B cell (primary cell): ENCODE results near the gene PFDN5. TPM values are rescaled to one million over a fixed set of nuclear protein-coding genes. Genes with fewer than 3 reads are reported as not detected.

Experiments used
- ATAC-seq: fragments of 200-7000 bp; cut with Tn5 transposase; one replicate; pipeline ENCODE4 v1.10.0; 2021; ENCODE audit warnings: low read depth, mild to moderate bottlenecking, moderate number of reproducible peaks, moderate library complexity
- CTCF ChIA-PET: fragments of 350-600 bp; sonication (Branson Sonifier 250); formaldehyde crosslinking; loops from one replicate; lab custom pipeline; 2021; ENCODE audit warnings: antibody characterized with exemption, inconsistent platforms; lab: Charles Lee
- POLR2A ChIA-PET: fragments of 350-600 bp; sonication (Branson Sonifier 250); formaldehyde crosslinking; loops from one replicate; lab custom pipeline; 2021; ENCODE audit warnings: antibody characterized with exemption; lab: Charles Lee
- DNase-seq: peaks from one replicate; pipeline ENCODE4 v3.0.0; 2013
- H2AFZ ChIP-seq: 2 replicates; pipeline ENCODE4 v1.6.1; 2012; ENCODE audit warnings: mild to moderate bottlenecking, low read depth, low read length; ENCODE audit not compliant: insufficient read depth, poor library complexity, severe bottlenecking
- H3K27ac ChIP-seq, 2 donors: 1 replicate in 1 of 2; 2 replicates in 1 of 2; pipeline ENCODE4 v1.5.1; 2012 to 2013; ENCODE audit warnings: low read length in 2 of 2, mild to moderate bottlenecking in 2 of 2, moderate library complexity in 1 of 2
- H3K27me3 ChIP-seq, 4 experiments: fragments of 200-600 bp in 1 of 4; sonication (generic) in 1 of 4; replicated peaks in 1 of 4; 1 replicate in 2 of 4; 2 replicates in 2 of 4; pipeline versions ENCODE4 v1.6.1 to v1.7.0; 2013 to 2016; ENCODE audit warnings: low read length in 3 of 4, mild to moderate bottlenecking in 2 of 4, mixed read lengths in 1 of 4, moderate library complexity in 1 of 4; ENCODE audit not compliant: insufficient read depth in 4 of 4, control insufficient read depth in 3 of 4; ENCODE audit errors: control extremely low read depth in 1 of 4
- H3K36me3 ChIP-seq, 2 experiments: replicated peaks in 1 of 2; 1 replicate in 1 of 2; 2 replicates in 1 of 2; pipeline versions ENCODE4 v1.6.1 to v1.7.1; 2013; ENCODE audit warnings: low read length in 1 of 2; ENCODE audit not compliant: insufficient read depth in 2 of 2, control insufficient read depth in 1 of 2; ENCODE audit errors: control extremely low read depth in 1 of 2, extremely low read depth in 1 of 2
- H3K4me1 ChIP-seq, 2 donors: fragments of 200-600 bp in 1 of 2; sonication (generic) in 1 of 2; 1 replicate in 1 of 2; 2 replicates in 1 of 2; pipeline versions ENCODE4 v1.5.1 to v1.6.1; 2013 to 2017; ENCODE audit warnings: low read length in 2 of 2; ENCODE audit not compliant: control insufficient read depth in 2 of 2, insufficient read depth in 2 of 2
- H3K4me2 ChIP-seq: replicated peaks from 2 replicates; pipeline ENCODE3; 2012; ENCODE audit warnings: mild to moderate bottlenecking, low read depth, low read length; ENCODE audit not compliant: poor library complexity, severe bottlenecking
- H3K4me3 ChIP-seq, 5 experiments: fragments of 200-600 bp in 1 of 5; sonication (generic) in 1 of 5; 1 replicate in 3 of 5; 2 replicates in 2 of 5; pipeline versions ENCODE4 v1.5.1 to v1.7.0; 2011 to 2016; ENCODE audit warnings: low read length in 4 of 5, mild to moderate bottlenecking in 4 of 5, low read depth in 2 of 5, control low read depth in 1 of 5, moderate library complexity in 1 of 5; ENCODE audit not compliant: insufficient read depth in 1 of 5; ENCODE audit errors: control extremely low read depth in 1 of 5, extremely low read depth in 1 of 5
- H3K79me2 ChIP-seq: fragments of 200-600 bp; sonication (generic); one replicate; pipeline ENCODE4 v1.6.0; 2016; ENCODE audit warnings: low read length; ENCODE audit not compliant: control insufficient read depth, insufficient read depth
- H3K9ac ChIP-seq: fragments of 200-600 bp; sonication (generic); 2 replicates; pipeline ENCODE4 v1.6.1; 2017; ENCODE audit warnings: mild to moderate bottlenecking, low read length, moderate library complexity
- H3K9me3 ChIP-seq, 3 donors: one replicate each; pipeline versions ENCODE4 v1.6.1 to v1.7.1; 2013; ENCODE audit warnings: low read length in 2 of 3; ENCODE audit not compliant: control insufficient read depth in 2 of 3, insufficient read depth in 1 of 3; ENCODE audit errors: control extremely low read depth in 1 of 3
- H4K20me1 ChIP-seq: 2 replicates; pipeline ENCODE4 v1.6.0; 2012; ENCODE audit warnings: mild to moderate bottlenecking, low read length; ENCODE audit not compliant: insufficient read depth, control insufficient read depth, poor library complexity, severe bottlenecking
- H3K27ac Mint-ChIP-seq: one replicate; pipeline ENCODE4 v1.8.0; 2021; ENCODE audit warnings: mixed read lengths
- H3K27me3 Mint-ChIP-seq: one replicate; pipeline ENCODE4 v1.8.0; 2021; ENCODE audit warnings: mixed read lengths
- H3K4me1 Mint-ChIP-seq: one replicate; pipeline ENCODE4 v1.8.0; 2021; ENCODE audit warnings: mixed read lengths
- H3K4me3 Mint-ChIP-seq: one replicate; pipeline ENCODE4 v1.8.0; 2021; ENCODE audit warnings: mixed read lengths
- H3K9me3 Mint-ChIP-seq: one replicate; pipeline ENCODE4 v1.8.0; 2022; ENCODE audit warnings: mixed read lengths; ENCODE audit not compliant: insufficient read depth
- EZH2 ChIP-seq: IDR thresholded peaks from 2 replicates; pipeline ENCODE4 v1.6.1; 2012; ENCODE audit warnings: borderline replicate concordance, low read depth, mild to moderate bottlenecking, moderate library complexity, low read length; ENCODE audit not compliant: insufficient read depth, poor library complexity, severe bottlenecking
- WGBS: methylation state at CpG from one replicate; pipeline ENCODE4 v1.1.5; 2013; ENCODE audit warnings: missing lambda C conversion rate; ENCODE audit not compliant: insufficient coverage; 5-methylcytosine and 5-hydroxymethylcytosine counted together
- intact Hi-C: fragments of 100-400 bp; cut with micrococcal nuclease; formaldehyde crosslinking; loops from one replicate; pipeline ENCODE4 v1.10.0; 2022
- polyA plus RNA-seq: library from polyadenylated mRNA; depleted of rRNA; stranded (reverse); fragments of >200 nt; gene quantifications from 2 replicates; pipeline ENCODE4 v1.2.3, GENCODE V29; 2012
- total RNA-seq, 2 donors: library from RNA; stranded (reverse); fragments of 120-200 nt in 1 of 2; gene quantifications; 1 replicate in 1 of 2; 2 replicates in 1 of 2; pipeline versions ENCODE4 v1.2.3 to v1.2.4, GENCODE V29; 2013 to 2022
- TF ChIP-seq, protein P1 (sequence below): fragments of 200-600 bp; IDR thresholded peaks from one replicate; pipeline ENCODE4 v1.8.0; 2022; ENCODE audit warnings: antibody characterized with exemption, mild to moderate bottlenecking

The PFDN5 gene
- total and polyA plus RNA-seq, 2 donors (not counting 1 experiment from before 2014, with no cell fraction given), result 654 to 1,584 TPM

DNA sequence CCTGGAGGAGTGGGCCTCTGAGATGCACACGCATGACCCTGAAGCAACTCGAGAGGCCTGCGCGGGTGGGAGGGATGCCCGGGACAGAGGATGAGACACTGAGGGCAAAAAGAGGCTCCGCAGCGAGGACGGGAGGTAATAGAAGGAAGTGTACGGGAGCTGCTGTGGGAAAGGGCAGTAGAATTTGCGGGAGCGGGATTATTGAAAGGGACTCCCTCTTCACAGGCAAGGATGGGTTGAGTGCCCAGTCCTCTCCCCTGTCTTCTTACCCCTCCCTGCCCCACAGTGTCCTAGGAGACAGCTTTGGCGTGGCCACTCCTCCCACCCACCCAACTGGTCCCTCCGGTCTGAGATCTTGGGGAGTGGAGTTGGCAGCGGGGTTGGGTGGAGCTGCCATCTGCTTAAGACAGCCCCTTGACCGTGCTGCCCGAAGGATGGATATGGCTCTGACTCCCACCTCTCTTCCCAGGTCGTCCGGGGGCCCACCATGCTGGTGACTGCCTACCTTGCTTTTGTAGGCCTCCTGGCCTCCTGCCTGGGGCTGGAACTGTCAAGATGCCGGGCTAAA is 42.9 kb upstream of the PFDN5 start:
- Histone ChIP-seq H3K79me2 (peaks cover 40% of the 10 kb centered on the region), H3K4me3 (peak overlapping the region; percentile 53 to 95 (median 88)), H4K20me1 (peaks cover 10% of the 10 kb centered on the region), H3K9ac (peak overlapping the region; percentile 97), H3K27ac (peak overlapping the region; percentile 55 to 92), H2AFZ (peak overlapping the region; percentile 96), H3K9me3 (no peaks in the 10 kb centered on the region), H3K27me3 (no peaks in the 10 kb centered on the region), H3K36me3 (peaks cover 0 to 19% of the 10 kb centered on the region in 2 experiments), H3K4me1 (peaks cover 45 to 59% of the 10 kb centered on the region in 2 donors), H3K4me2 (peak overlapping the region; percentile 97)
- Mint-ChIP-seq H3K4me3 (peak overlapping the region; percentile 99), H3K27ac (peak overlapping the region; percentile 96), H3K9me3 (no peaks in the 10 kb centered on the region), H3K27me3 (no peaks in the 10 kb centered on the region), H3K4me1 (peaks cover 50% of the 10 kb centered on the region)
- WGBS, result 22% methylated on average over 13 of the region's 19 CpGs
- POLR2A ChIA-PET, result interaction anchor here (0.8 to 2.2 kb wide), 5 partner anchors 15 to 127 kb away, joined by 3 to 7 read pairs (median 3); partner anchors contain the start of genes CSAD and ESPL1
- TF ChIP-seq EZH2, result no peak
- TF ChIP-seq, protein P1, sequence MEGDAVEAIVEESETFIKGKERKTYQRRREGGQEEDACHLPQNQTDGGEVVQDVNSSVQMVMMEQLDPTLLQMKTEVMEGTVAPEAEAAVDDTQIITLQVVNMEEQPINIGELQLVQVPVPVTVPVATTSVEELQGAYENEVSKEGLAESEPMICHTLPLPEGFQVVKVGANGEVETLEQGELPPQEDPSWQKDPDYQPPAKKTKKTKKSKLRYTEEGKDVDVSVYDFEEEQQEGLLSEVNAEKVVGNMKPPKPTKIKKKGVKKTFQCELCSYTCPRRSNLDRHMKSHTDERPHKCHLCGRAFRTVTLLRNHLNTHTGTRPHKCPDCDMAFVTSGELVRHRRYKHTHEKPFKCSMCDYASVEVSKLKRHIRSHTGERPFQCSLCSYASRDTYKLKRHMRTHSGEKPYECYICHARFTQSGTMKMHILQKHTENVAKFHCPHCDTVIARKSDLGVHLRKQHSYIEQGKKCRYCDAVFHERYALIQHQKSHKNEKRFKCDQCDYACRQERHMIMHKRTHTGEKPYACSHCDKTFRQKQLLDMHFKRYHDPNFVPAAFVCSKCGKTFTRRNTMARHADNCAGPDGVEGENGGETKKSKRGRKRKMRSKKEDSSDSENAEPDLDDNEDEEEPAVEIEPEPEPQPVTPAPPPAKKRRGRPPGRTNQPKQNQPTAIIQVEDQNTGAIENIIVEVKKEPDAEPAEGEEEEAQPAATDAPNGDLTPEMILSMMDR, result peak; percentile 8
- intact Hi-C loops, result loop anchor here (1.0 kb wide), 4 partner anchors 16 to 69 kb away; partner anchors contain the start of genes AAAS, ESPL1 and PFDN5
- ATAC-seq (no peak), DNase-seq (no peak)
- CTCF ChIA-PET, result interaction anchor here (0.6 to 6.4 kb wide), 9 partner anchors 15 to 92 kb away, joined by 3 to 84 read pairs (median 6); partner anchors contain the start of genes CSAD, ESPL1 and ZNF740

DNA sequence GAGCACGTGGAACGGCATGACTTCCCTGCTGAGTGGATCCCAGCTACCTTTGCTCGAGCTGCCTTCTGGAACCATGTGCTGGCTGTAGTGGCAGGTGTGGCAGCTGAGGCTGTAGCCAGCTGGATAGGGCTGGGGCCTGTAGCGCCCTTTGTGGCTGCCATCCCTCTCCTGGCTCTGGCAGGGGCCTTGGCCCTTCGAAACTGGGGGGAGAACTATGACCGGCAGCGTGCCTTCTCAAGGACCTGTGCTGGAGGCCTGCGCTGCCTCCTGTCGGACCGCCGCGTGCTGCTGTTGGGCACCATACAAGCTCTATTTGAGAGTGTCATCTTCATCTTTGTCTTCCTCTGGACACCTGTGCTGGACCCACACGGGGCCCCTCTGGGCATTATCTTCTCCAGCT is 42.0 kb upstream of the PFDN5 start:
- Histone ChIP-seq H3K36me3 (peaks cover 0 to 19% of the 10 kb centered on the region in 2 experiments), H3K9me3 (no peaks in the 10 kb centered on the region), H3K79me2 (peaks cover 42% of the 10 kb centered on the region), H3K4me3 (peak overlapping the region in 4 of 5 experiments; percentile 53 to 95 (median 88)), H3K27ac (peak overlapping the region in 1 of 2 donors; percentile 92), H3K27me3 (no peaks in the 10 kb centered on the region), H3K4me2 (peak overlapping the region; percentile 97), H2AFZ (no peak overlapping the region), H4K20me1 (peaks cover 10% of the 10 kb centered on the region), H3K4me1 (peaks cover 49 to 63% of the 10 kb centered on the region in 2 donors), H3K9ac (peak overlapping the region; percentile 97)
- H3K4me1 Mint-ChIP-seq, result peaks cover 55% of the 10 kb centered on the region
- POLR2A ChIA-PET, result interaction anchor here (1.3 kb wide), 1 partner anchor 34 kb away, joined by 3 read pairs; no protein-coding TSS in a partner anchor
- no peaks in the 10 kb centered on the region for H3K27me3 Mint-ChIP-seq
- H3K9me3 Mint-ChIP-seq, result no peaks in the 10 kb centered on the region
- H3K27ac Mint-ChIP-seq, result peak overlapping the region; percentile 96
- CTCF ChIA-PET, result interaction anchor here (1.0 to 6.4 kb wide), 9 partner anchors 14 to 92 kb away, joined by 3 to 84 read pairs (median 5); partner anchors contain the start of gene ESPL1
- peak overlapping the region; percentile 99 for H3K4me3 Mint-ChIP-seq
- no peak for TF ChIP-seq EZH2
- TF ChIP-seq, protein P1, result no peak
- 97% methylated on average over 13 of the region's 13 CpGs for WGBS
- DNase-seq (no peak), ATAC-seq (no peak)
- intact Hi-C loops, result no loop called here
